Activated CD8-positive, alpha-beta memory T cell treated with anti-CD3 and anti-CD28 coated beads, Interleukin-2, amount 50 U/mL, for 4 hours (primary cell): ENCODE measurements around the gene MFNG.

Source experiments
- DNase-seq: peaks from one replicate; pipeline ENCODE4 v3.0.0-alpha.2; 2020

Gene MFNG

GRCh38 chr22:37511395-37512104 is 25.4 kb upstream of the MFNG start:
- no peak for DNase-seq

- DNase-seq: no peak
Observed at GRCh38 chr22:37510091-37510490, 23.9 kb upstream of the MFNG start.

GRCh38 chr22:37509059-37509860 is 23.1 kb upstream of the MFNG start:
- no peak for DNase-seq

GRCh38 chr22:37508431-37508992 is 22.3 kb upstream of the MFNG start:
- no peak for DNase-seq

- DNase-seq: no peak
Observed at GRCh38 chr22:37507731-37508130, 21.5 kb upstream of the MFNG start.

- DNase-seq: no peak
Observed at GRCh38 chr22:37505989-37506388, 19.8 kb upstream of the MFNG start.

- DNase-seq: no peak
Observed at GRCh38 chr22:37505565-37505964, 19.4 kb upstream of the MFNG start.

- no peak for DNase-seq
Observed at GRCh38 chr22:37504964-37505363, 18.8 kb upstream of the MFNG start.

- DNase-seq: no peak
Observed at GRCh38 chr22:37503850-37504249, 17.7 kb upstream of the MFNG start.

GRCh38 chr22:37503183-37503683 is 17.0 kb upstream of the MFNG start:
- DNase-seq: no peak

GRCh38 chr22:37502342-37503182 is 16.4 kb upstream of the MFNG start:
- no peak for DNase-seq

GRCh38 chr22:37501610-37502341 is 15.6 kb upstream of the MFNG start:
- DNase-seq: no peak

GRCh38 chr22:37500745-37501609 is 14.8 kb upstream of the MFNG start:
- no peak for DNase-seq

GRCh38 chr22:37499789-37500540 is 13.8 kb upstream of the MFNG start:
- no peak for DNase-seq

GRCh38 chr22:37499027-37499707 is 13.0 kb upstream of the MFNG start:
- DNase-seq: no peak

- peak; percentile 76 for DNase-seq
Observed at GRCh38 chr22:37498289-37498909, 12.2 kb upstream of the MFNG start.

- DNase-seq: no peak
Observed at GRCh38 chr22:37497062-37497599, 10.9 kb upstream of the MFNG start.

- DNase-seq: no peak
Observed at GRCh38 chr22:37496651-37497050, 10.5 kb upstream of the MFNG start.

GRCh38 chr22:37493979-37494378 is 7.8 kb upstream of the MFNG start:
- no peak for DNase-seq
